Fibroblast of lung (primary cell): Measurements from ENCODE around the gene IGFBP2. TPM values are rescaled to one million over a fixed set of nuclear protein-coding genes. Genes with fewer than 3 reads are reported as not detected.

Source experiments
- DNase-seq, 2 donors: peaks; one replicate each; pipeline versions ENCODE4 v3.0.0 to v3.0.0-alpha.2; 2010; ENCODE audit warnings: low read depth in 2 of 2
- H2AFZ ChIP-seq: 2 replicates; pipeline ENCODE4 v1.5.1; 2012; ENCODE audit warnings: low read length, control low read depth, inconsistent platforms
- H3K27ac ChIP-seq: 2 replicates; pipeline ENCODE4 v1.5.1; 2011; ENCODE audit warnings: low read length, control low read depth; ENCODE audit not compliant: insufficient read depth
- H3K27me3 ChIP-seq: 2 replicates; pipeline ENCODE4 v1.5.1; 2011; ENCODE audit warnings: mild to moderate bottlenecking, low read length; ENCODE audit not compliant: control insufficient read depth, insufficient read depth
- H3K36me3 ChIP-seq: 2 replicates; pipeline ENCODE4 v1.5.1; 2011; ENCODE audit warnings: low read length; ENCODE audit not compliant: control insufficient read depth, insufficient read depth
- H3K4me1 ChIP-seq: 2 replicates; pipeline ENCODE4 v1.5.1; 2011; ENCODE audit warnings: low read length; ENCODE audit not compliant: control insufficient read depth, insufficient read depth; ENCODE audit errors: extremely low read depth
- H3K4me2 ChIP-seq: 2 replicates; pipeline ENCODE4 v1.5.1; 2011; ENCODE audit warnings: low read length, control low read depth; ENCODE audit not compliant: insufficient read depth; ENCODE audit errors: extremely low read depth
- H3K4me3 ChIP-seq, 4 experiments: fragments of 200-600 bp in 1 of 4; sonication (generic) in 1 of 4; replicated peaks in 1 of 4; 2 replicates each; pipeline ENCODE4 v1.5.1; 2011 to 2016; ENCODE audit warnings: low read length in 4 of 4, low read depth in 3 of 4, mild to moderate bottlenecking in 3 of 4, control low read depth in 2 of 4, inconsistent platforms in 1 of 4, mixed read lengths in 1 of 4; ENCODE audit not compliant: insufficient read depth in 1 of 4; ENCODE audit errors: control extremely low read depth in 1 of 4
- H3K79me2 ChIP-seq: 2 replicates; pipeline ENCODE4 v1.5.1; 2012; ENCODE audit warnings: mild to moderate bottlenecking, low read length, inconsistent platforms; ENCODE audit not compliant: control insufficient read depth, insufficient read depth
- H3K9ac ChIP-seq: 2 replicates; pipeline ENCODE4 v1.5.1; 2011; ENCODE audit warnings: mild to moderate bottlenecking, low read length, control low read depth; ENCODE audit not compliant: insufficient read depth
- H3K9me3 ChIP-seq: 2 replicates; pipeline ENCODE4 v1.5.1; 2012; ENCODE audit warnings: low read depth, low read length; ENCODE audit not compliant: control insufficient read depth, insufficient read depth
- H4K20me1 ChIP-seq: 2 replicates; pipeline ENCODE4 v1.5.1; 2011; ENCODE audit warnings: low read length; ENCODE audit not compliant: control insufficient read depth, insufficient read depth; ENCODE audit errors: extremely low read depth
- CTCF ChIP-seq, 2 donors: IDR thresholded peaks in 1 of 2; conservative IDR thresholded peaks in 1 of 2; 1 replicate in 1 of 2; 2 replicates in 1 of 2; pipeline ENCODE4 v1.5.1; 2011 to 2012; ENCODE audit warnings: low read length in 2 of 2, control low read depth in 1 of 2, inconsistent platforms in 1 of 2, low read depth in 1 of 2, mild to moderate bottlenecking in 1 of 2
- EZH2 ChIP-seq: IDR thresholded peaks from 2 replicates; pipeline ENCODE4 v1.5.1; 2012; ENCODE audit warnings: low read length, control low read depth, mild to moderate bottlenecking; ENCODE audit errors: missing control alignments
- polyA plus RNA-seq, 2 donors: library from polyadenylated mRNA; depleted of rRNA in 1 of 2; stranded (reverse) in 1 of 2; unstranded in 1 of 2; fragments of >200 nt; gene quantifications; 2 replicates each; pipeline ENCODE4 v1.2.1, GENCODE V29; 2011 to 2012; ENCODE audit warnings: missing spikeins in 1 of 2
- total RNA-seq: library from RNA; depleted of rRNA; stranded (reverse); fragments of >200 nt; gene quantifications from 2 replicates; pipeline ENCODE4 v1.2.1, GENCODE V29; 2014

The IGFBP2 gene
- total and polyA plus RNA-seq, 2 donors (not counting 1 experiment from before 2014, with no cell fraction given), result 8.6 to 36.3 TPM

GRCh38 chr2:216672466-216672865 lies 39.2 kb downstream of the IGFBP2 start:
- Histone ChIP-seq H3K9me3 (no peaks in the 10 kb centered on the region), H2AFZ (no peak overlapping the region), H3K4me1 (no peaks in the 10 kb centered on the region), H3K4me2 (no peak overlapping the region), H3K79me2 (no peaks in the 10 kb centered on the region), H3K27me3 (no peaks in the 10 kb centered on the region), H3K9ac (no peak overlapping the region), H3K27ac (no peak overlapping the region), H4K20me1 (no peaks in the 10 kb centered on the region), H3K4me3 (no peak overlapping the region), H3K36me3 (peaks cover 15% of the 10 kb centered on the region)
- TF ChIP-seq CTCF (conservative IDR thresholded peaks at IDR 0.05 in 1 of 2, IDR thresholded peaks at IDR 0.05 in 1 of 2; ENCODE audit: low read depth in 1 of 2, low read length in 2 of 2) (no peak), EZH2 (no peak)
- no peak for DNase-seq

GRCh38 chr2:216673021-216673420 lies 39.8 kb downstream of the IGFBP2 start:
- Histone ChIP-seq H4K20me1 (no peaks in the 10 kb centered on the region), H2AFZ (no peak overlapping the region), H3K36me3 (peaks cover 19% of the 10 kb centered on the region), H3K79me2 (no peaks in the 10 kb centered on the region), H3K4me1 (no peaks in the 10 kb centered on the region), H3K4me3 (no peak overlapping the region), H3K4me2 (no peak overlapping the region), H3K9me3 (no peaks in the 10 kb centered on the region), H3K27ac (no peak overlapping the region), H3K9ac (no peak overlapping the region), H3K27me3 (no peaks in the 10 kb centered on the region)
- no peak for TF ChIP-seq EZH2
- no peak for TF ChIP-seq CTCF (conservative IDR thresholded peaks at IDR 0.05 in 1 of 2, IDR thresholded peaks at IDR 0.05 in 1 of 2; ENCODE audit: low read depth in 1 of 2, low read length in 2 of 2)
- no peak for DNase-seq

GRCh38 chr2:216673609-216674008 lies 40.4 kb downstream of the IGFBP2 start:
- H3K36me3 ChIP-seq, result peaks cover 23% of the 10 kb centered on the region
- H3K9ac ChIP-seq, result no peak overlapping the region
- H3K4me2 ChIP-seq, result no peak overlapping the region
- no peak overlapping the region for H3K4me3 ChIP-seq
- no peaks in the 10 kb centered on the region for H3K4me1 ChIP-seq
- no peak overlapping the region for H2AFZ ChIP-seq
- TF ChIP-seq CTCF (conservative IDR thresholded peaks at IDR 0.05 in 1 of 2, IDR thresholded peaks at IDR 0.05 in 1 of 2; ENCODE audit: low read depth in 1 of 2, low read length in 2 of 2) (no peak), EZH2 (no peak)
- H3K27me3 ChIP-seq, result no peaks in the 10 kb centered on the region
- no peaks in the 10 kb centered on the region for H3K79me2 ChIP-seq
- DNase-seq, result no peak
- no peaks in the 10 kb centered on the region for H4K20me1 ChIP-seq
- no peaks in the 10 kb centered on the region for H3K9me3 ChIP-seq
- H3K27ac ChIP-seq, result no peak overlapping the region
